Limb (tissue), 2 donors: Measurements from ENCODE around the gene EXOC4.
A peak's percentile ranks its signal among the peaks of the same experiment; 100 is the strongest.
"Not testable (repeated sequence)": the region's sequence is repeated elsewhere in the genome, so short reads cannot be mapped to it uniquely, and the experiment has no call there.

Experiments
- DNase-seq, 2 donors: peaks; one replicate each; pipeline ENCODE4 v3.0.0-alpha.2; 2016; ENCODE audit errors: extremely low spot score in 2 of 2

EXOC4 gene

GRCh38 chr7:133971625-133972024, 718.7 kb downstream of the EXOC4 start:
- DNase-seq: no peak

GRCh38 chr7:133973710-133974109, 720.8 kb downstream of the EXOC4 start:
- DNase-seq: no peak

- DNase-seq: no peak
Observed at GRCh38 chr7:133975130-133975529, 722.3 kb downstream of the EXOC4 start.

DNA sequence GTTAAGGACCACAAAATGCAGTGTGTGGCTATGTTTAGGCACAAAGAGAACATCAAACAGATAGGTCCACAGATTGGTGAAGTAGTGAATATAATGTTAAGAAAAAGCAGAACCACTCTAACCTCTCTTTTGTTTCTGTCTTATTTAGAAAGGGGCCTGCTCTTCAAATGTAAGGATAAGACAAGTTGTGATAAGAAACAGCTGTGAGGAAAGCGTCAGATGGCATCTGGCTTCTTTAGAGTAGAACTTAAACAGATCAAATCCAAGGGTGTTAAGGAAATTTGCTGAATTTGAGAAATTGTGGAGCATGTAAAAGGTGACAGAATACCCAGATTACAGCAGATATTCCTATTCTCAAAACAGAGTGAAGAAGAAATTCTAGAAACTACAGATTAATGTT, 723.3 kb downstream of the EXOC4 start:
- DNase-seq: no peak

- no peak for DNase-seq
Observed at GRCh38 chr7:133977409-133978274, 724.8 kb downstream of the EXOC4 start.

- no peak for DNase-seq
Observed at GRCh38 chr7:133978502-133979295, 725.8 kb downstream of the EXOC4 start.

GRCh38 chr7:133980804-133981203, 727.9 kb downstream of the EXOC4 start:
- no peak for DNase-seq

DNA sequence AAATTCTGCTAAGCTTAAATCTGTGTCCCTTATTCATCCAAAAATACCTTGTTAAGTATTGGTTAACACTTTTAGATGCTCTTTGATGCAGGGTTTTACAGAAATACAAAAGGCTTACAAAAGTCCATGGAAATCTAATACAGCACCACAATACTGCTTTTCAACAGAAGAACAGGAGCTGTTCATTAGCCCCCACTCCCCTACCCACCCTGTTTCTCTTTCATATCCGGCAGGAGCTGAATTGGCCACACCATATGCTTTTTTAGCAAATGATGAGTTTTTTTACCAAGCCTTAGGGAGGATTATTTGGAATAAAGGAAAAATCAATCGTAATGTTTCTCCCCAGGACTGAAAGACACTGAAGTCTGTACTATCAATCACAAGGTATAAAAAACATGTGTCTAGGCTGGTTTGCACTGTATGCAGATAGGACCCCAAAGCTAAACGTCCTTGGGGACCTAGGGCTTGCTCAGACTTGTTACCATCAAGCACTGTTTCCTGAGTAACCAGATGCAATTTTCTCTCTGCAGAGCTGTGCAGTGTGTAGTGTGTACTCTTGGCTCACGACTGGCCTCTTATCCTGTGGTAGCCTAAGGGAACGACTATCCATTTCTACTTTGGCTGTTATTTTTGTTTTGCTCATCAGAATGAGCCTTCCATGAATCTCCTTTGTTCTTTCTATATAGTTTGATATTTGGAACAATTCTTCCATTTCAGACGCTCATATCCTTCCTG, 731.0 kb downstream of the EXOC4 start:
- peak; percentile 10 to 30 for DNase-seq

GRCh38 chr7:133985300-133985699, 732.4 kb downstream of the EXOC4 start:
- no peak for DNase-seq

GRCh38 chr7:133987582-133987981, 734.7 kb downstream of the EXOC4 start:
- no peak for DNase-seq

GRCh38 chr7:133993547-133993946, 740.7 kb downstream of the EXOC4 start:
- no peak for DNase-seq

GRCh38 chr7:133994100-133994499, 741.2 kb downstream of the EXOC4 start:
- DNase-seq: not testable (repeated sequence)

GRCh38 chr7:133997463-133997862, 744.6 kb downstream of the EXOC4 start:
- DNase-seq: no peak

GRCh38 chr7:133999178-133999577, 746.3 kb downstream of the EXOC4 start:
- DNase-seq: no peak

DNA sequence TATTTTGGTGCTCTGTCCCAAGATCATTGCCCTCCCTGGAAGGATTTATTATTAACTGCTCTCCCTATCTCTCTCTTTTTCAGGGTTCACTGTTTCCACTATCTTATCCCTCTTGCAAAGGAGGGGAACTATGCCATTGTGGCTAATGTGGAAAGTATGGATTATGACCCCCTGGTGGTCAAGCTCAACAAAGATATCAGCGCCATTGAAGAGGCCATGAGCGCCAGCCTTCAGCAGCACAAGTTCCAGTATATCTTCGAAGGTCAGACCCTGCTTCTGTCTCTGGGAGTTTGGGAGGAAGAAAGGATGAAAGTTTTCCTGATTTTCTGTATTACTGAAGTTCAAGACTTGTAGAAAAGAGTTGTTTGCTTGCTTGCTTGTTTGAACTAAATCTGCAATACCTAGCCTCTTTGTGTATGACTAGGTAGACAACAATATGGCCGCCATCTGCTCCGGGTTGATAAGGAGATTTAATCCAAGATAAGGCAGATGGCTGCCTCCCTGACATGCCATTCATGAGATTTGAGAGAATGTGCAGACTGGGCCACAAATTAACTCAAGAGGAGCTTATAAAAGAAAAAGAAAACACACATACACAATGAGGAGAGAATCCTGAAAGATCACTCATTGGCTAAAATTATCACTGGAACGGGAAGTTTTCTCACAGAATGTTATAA, 752.1 kb downstream of the EXOC4 start:
- DNase-seq: no peak

DNA sequence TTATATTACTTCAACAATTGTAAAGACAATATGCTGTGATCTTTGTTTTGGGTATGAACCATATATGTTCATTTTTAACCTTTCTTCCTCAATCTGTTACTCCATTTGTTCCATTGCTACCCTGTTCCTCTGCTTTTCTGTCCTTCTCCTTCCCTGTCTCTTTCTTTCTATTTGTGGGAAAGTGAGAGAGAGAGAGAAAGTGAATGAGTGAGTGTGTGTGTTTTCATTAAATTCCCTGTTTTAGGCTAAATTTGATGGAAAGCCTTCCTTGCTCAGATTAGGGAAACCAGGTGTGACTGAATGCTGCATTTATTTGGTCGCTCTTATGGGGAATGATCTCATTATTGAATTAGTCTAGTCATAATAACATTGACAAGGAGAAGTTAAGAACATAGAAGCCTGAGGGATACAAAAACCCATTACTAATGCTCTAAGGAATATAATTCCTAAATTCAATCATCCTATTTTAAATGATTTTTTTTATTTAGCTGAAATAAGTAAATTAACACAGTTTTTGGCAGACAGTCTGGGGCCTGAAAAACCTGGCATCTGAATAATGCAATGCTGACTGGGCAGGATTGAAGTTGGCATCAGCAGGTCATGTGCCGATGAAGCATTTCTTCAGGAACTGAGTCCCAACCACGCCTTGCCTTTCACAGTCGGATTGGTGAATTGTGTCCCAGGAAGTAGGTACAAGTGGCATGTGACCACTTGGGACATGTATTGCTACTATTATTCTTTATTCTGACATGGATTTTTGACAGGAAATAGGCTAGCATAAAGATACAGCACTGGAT, 756.6 kb downstream of the EXOC4 start:
- DNase-seq: no peak

DNA sequence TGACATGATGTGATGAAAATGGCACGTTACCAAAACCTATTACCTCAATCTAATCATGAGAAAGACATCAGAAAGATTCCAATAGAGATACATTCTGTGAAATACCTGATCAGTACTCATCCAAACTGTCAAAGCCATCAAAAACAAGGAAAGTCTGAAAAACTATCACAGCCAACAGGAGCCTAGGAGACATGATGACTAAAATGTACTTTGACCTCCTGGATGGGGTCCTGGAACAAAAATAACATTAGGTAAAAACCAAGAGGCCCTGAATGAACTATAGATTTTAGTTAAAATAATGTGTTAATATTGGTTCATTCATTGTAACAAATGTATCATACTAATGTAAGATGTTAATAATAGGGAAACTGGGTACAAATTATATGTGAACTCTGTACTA, 760.4 kb downstream of the EXOC4 start:
- no peak for DNase-seq

GRCh38 chr7:134014935-134015334, 762.1 kb downstream of the EXOC4 start:
- no peak for DNase-seq

DNA sequence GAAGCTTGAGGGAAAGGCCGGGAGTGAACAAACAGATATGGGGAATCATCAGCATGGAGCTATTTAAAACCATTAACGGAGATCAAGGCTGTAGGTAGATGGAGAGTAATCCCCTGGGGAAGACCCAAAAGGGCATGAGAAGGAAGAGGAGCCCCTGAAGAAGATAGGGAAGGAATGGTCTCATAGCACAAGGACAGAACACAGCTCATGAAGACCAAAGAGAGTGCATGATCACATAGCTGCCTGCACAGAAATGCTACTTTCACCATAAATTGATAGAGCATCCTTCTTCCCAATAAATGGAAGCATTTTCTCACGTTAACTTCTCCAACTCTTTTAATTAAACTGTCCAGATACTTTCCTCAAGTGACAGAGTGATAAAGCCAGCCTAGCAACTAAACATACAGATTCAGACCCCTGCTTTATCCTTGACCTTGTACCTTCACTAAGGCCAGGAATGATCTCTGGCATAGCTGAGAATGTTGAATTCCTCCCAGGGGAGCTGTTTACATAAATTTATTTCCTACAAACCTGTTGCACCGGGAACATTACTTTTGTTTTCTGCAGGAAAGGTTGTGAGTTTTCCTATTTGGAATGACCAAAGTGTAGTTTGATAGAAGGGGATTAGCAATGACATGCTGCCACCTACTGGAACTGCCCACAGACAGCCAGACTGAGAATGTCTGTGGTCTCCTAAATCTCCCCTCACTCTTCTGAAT, 763.5 kb downstream of the EXOC4 start:
- peak; percentile 65 to 66 for DNase-seq

DNA sequence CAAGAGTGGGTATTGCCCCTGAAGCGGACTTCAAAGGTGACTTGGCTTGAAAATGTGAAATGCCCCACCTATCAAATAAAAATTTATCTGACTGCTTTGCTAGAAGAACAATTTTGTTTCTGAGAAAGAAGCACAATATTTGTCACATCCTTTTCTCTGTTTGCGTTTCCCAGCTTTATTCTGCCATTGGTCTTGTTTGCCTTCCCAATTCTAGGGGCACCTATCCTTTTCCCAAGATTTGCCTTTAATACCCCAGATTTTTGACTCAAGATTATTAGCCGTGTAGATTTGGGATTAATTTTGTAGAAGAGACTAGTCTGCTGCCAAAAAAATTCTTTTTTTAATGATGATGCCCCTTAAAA, 764.0 kb downstream of the EXOC4 start:
- no peak for DNase-seq
